RWPE2 (cell line): Measurements from ENCODE around the gene HS3ST5.

ENCODE experiments used
- ATAC-seq: fragments of 200-7000 bp; cut with Tn5 transposase; 3 replicates; pipeline ENCODE4 v1.9.1; 2021; ENCODE audit warnings: low read depth
- DNase-seq: peaks from one replicate; pipeline ENCODE4 v3.0.0-alpha.2; 2020; ENCODE audit warnings: low spot score
- H3K27ac ChIP-seq: fragments of 450-650 bp; 2 replicates; pipeline ENCODE4 v1.5.1; 2017; ENCODE audit warnings: mild to moderate bottlenecking; ENCODE audit not compliant: poor library complexity, severe bottlenecking
- H3K27me3 ChIP-seq: fragments of 250-450 bp; sonication (Bioruptor Pico); 2 replicates; pipeline ENCODE4 v1.5.1; 2021; ENCODE audit warnings: mild to moderate bottlenecking, moderate library complexity; ENCODE audit not compliant: insufficient read depth, poor library complexity, severe bottlenecking
- H3K36me3 ChIP-seq: fragments of 250-450 bp; sonication (Bioruptor Pico); 2 replicates; pipeline ENCODE4 v1.5.1; 2020; ENCODE audit warnings: low read depth, mild to moderate bottlenecking, moderate library complexity
- H3K4me1 ChIP-seq: fragments of 250-450 bp; sonication (Bioruptor Pico); 2 replicates; pipeline ENCODE4 v1.5.1; 2021; ENCODE audit warnings: mild to moderate bottlenecking, moderate library complexity; ENCODE audit not compliant: insufficient read depth, poor library complexity, severe bottlenecking
- H3K4me3 ChIP-seq: fragments of 250-450 bp; sonication (Bioruptor Pico); 2 replicates; pipeline ENCODE4 v1.5.1; 2021; ENCODE audit warnings: mild to moderate bottlenecking, moderate library complexity; ENCODE audit not compliant: severe bottlenecking
- H3K9me3 ChIP-seq: fragments of 250-450 bp; sonication (Bioruptor Pico); 2 replicates; pipeline ENCODE4 v1.5.1; 2021; ENCODE audit warnings: mild to moderate bottlenecking, moderate library complexity; ENCODE audit not compliant: severe bottlenecking
- CTCF ChIP-seq: fragments of 450-650 bp; IDR thresholded peaks from one replicate; pipeline ENCODE4 v1.5.1; 2017; ENCODE audit warnings: mild to moderate bottlenecking, moderate library complexity; ENCODE audit not compliant: poor library complexity, severe bottlenecking

HS3ST5 gene

DNA sequence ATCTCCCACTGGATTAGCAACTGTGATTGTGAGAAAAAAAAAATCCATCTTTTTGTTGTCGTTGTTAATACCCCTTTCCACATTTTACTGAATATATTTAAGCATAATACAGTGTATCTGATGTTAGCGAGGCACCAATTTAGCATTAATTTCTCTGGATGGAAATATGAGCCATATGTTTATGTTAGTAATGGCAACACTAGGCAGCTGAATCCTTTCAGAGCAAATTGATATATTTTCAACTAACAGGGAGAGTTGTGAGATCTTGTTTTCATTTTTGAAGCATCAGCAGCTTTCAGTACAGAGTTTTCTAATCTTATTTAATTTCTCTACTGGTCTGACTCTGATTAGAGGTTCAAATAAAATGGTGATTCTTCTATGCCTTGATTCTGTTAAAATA is 287.1 kb downstream of the HS3ST5 start:
- Histone ChIP-seq H3K4me1 (no peaks in the 10 kb centered on the region), H3K9me3 (no peaks in the 10 kb centered on the region), H3K27ac (no peak overlapping the region), H3K27me3 (no peaks in the 10 kb centered on the region), H3K36me3 (no peaks in the 10 kb centered on the region), H3K4me3 (no peak overlapping the region)
- no peak for TF ChIP-seq CTCF
- DNase-seq, result no peak
- ATAC-seq, result no peak

DNA sequence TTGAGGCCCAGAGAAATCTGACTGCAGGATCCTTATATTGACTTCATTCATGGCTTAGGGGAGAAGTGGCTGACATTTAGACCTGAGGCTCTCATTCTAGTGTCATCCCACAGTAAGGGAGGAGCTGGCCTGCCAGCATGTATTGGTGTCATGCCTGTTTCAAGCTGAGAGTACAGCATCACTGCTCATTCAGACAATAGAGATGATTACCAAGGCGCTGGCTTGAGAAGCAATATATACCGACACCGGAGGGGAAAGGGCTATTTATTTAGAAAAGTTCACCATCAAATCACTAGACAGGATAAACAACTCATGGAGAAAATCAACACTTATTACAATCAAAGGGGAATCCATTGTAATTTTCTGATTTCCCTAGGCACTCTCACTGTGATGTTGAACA is 287.5 kb downstream of the HS3ST5 start:
- DNase-seq (no peak), ATAC-seq (no peak)
- H3K9me3 ChIP-seq, result no peaks in the 10 kb centered on the region
- H3K36me3 ChIP-seq, result no peaks in the 10 kb centered on the region
- H3K27ac ChIP-seq, result no peak overlapping the region
- no peaks in the 10 kb centered on the region for H3K27me3 ChIP-seq
- TF ChIP-seq CTCF, result no peak
- H3K4me3 ChIP-seq, result no peak overlapping the region
- no peaks in the 10 kb centered on the region for H3K4me1 ChIP-seq

DNA sequence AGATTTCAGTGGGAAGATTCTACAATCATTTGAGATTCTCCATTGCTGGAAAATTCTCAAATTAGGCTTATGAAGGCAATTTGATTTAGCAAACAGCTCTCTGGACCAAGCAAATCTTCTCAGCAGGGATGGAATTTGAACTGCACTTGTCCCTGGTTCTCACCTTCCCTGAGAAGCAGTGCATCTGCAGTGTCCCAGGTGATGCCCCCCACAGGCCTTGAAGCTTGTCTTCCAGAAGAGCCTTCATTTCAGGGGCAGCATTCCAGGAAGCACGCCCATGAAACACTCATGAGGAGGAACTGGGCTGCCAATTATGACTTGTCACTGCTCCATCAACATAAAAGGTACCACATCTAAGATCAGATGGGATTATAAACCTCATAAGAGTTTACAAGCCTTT is 289.0 kb downstream of the HS3ST5 start:
- Histone ChIP-seq H3K36me3 (no peaks in the 10 kb centered on the region), H3K27me3 (no peaks in the 10 kb centered on the region), H3K4me1 (no peaks in the 10 kb centered on the region), H3K9me3 (no peaks in the 10 kb centered on the region), H3K4me3 (no peak overlapping the region), H3K27ac (no peak overlapping the region)
- ATAC-seq (no peak), DNase-seq (no peak)
- no peak for TF ChIP-seq CTCF

GRCh38 chr6:114052141-114052540 is 290.7 kb downstream of the HS3ST5 start:
- Histone ChIP-seq H3K4me1 (no peaks in the 10 kb centered on the region), H3K9me3 (no peaks in the 10 kb centered on the region), H3K27ac (no peak overlapping the region), H3K36me3 (no peaks in the 10 kb centered on the region), H3K4me3 (no peak overlapping the region), H3K27me3 (no peaks in the 10 kb centered on the region)
- TF ChIP-seq CTCF, result no peak
- DNase-seq (no peak), ATAC-seq (0 out of 3 replicates have a peak, but pooled peaks have one; percentile 19)

DNA sequence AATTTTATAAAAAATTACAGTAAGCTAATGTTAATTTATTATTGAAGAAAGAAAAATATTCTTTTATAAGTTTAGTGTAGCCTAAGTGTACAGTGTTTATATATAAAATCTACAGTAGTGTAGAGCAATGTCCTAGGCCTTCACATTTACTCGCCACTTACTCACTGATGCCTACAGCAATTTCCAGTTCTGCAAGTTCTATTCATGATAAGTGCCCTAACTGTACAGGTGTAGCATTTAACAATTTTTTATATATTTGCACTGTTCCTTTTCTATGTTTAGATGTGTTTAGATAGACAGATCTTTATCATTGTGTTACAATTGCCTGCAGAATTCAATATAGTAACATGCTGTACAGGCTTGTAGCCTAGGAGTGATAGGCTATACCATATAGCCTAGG is 291.8 kb downstream of the HS3ST5 start:
- H3K27me3 ChIP-seq, result no peaks in the 10 kb centered on the region
- H3K36me3 ChIP-seq, result no peaks in the 10 kb centered on the region
- DNase-seq (no peak), ATAC-seq (no peak)
- no peak for TF ChIP-seq CTCF
- no peaks in the 10 kb centered on the region for H3K4me1 ChIP-seq
- no peaks in the 10 kb centered on the region for H3K9me3 ChIP-seq
- no peak overlapping the region for H3K27ac ChIP-seq
- H3K4me3 ChIP-seq, result no peak overlapping the region
